Skeletal muscle cell (primary cell): ENCODE results near the gene CEBPG.

Experiments used
- DNase-seq: peaks from one replicate; pipeline ENCODE4 v3.0.0-alpha.2; 2010; ENCODE audit warnings: low read depth
- H3K4me3 ChIP-seq: 2 replicates; pipeline ENCODE4 v1.5.1; 2011; ENCODE audit warnings: low read depth, mild to moderate bottlenecking, control low read depth, low read length, moderate library complexity

CEBPG gene

DNA sequence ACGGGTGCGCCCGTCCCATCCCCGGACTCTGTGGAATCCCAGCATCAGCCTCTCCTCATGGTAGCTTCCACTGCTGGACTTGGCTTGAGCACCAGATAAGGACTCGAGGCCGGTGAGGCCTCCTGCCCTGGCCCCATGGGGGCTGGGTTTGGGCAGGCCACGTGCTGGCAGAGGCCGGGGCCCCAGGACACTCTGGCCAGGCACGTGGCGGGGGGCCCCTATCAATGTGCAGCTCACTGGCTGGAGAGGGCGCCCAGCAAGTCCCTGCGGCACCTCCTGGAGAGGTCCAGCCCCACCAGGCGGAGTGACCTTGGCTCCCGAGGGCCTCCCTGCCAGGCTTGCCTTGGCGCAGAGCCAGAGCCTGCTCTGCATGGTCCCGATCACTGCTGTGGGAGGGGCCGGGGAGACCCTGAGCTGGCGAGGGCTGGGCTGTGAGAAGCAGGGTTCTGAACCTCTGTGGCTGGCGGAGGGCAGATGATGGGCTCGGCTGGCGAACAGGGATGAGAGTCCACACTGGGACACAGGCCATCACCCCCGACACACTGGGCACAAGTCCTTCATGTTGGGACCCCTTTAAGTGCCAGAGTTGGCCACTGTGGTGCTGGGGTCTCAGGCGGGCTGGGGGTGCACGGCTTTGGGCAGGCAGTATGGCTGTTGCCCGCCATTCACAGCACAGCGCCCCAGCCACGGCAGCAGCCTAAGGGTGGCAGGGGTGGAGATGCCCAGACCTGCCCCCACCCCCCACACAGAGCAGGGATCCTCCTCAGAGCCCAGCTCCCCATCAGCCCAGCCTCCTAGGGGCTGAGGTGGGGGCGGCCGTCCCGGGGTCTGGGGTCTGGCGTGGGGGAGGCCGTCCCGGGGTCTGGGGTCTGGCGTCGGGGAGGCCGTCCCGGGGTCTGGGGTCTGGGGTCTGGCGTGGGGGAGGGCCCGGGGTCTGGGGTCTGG lies 19.1 kb downstream of the CEBPG start:
- no peak overlapping the region for H3K4me3 ChIP-seq
- DNase-seq = no peak

DNA sequence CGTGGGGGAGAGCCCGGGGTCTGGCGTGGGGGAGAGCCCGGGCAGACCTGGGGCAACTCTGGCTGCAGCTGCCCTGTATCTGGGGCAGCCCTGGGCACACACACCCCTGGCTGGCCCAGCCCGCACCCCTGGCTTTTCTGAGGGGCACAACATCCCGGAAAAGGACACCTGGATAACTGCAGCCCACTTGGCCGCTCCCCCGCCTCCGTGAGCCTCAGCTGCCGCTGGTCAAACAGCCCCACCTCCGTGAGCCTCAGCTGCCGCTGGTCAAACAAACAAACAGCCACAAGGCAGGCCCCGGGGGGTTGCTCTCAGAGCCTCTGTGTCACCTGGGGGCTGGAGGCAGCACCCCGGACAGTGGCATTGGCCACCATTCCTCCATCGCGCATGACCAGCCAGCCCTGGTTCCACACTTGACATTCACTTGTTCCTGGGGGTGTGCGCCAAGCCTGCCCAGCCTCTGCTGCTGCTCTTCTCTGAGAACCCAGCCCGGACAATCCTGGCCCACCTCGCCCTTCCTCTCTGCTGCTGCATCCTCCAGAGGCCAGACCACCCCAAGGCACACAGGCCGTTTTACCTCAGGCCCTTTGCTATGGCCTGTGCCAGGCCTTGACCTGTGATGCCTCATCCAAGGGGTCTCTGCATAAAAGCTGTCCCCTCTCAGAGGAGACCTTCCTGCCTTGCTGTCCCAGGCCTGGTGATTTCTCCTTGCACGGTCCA lies 19.9 kb downstream of the CEBPG start:
- no peak overlapping the region for H3K4me3 ChIP-seq
- DNase-seq = no peak

DNA sequence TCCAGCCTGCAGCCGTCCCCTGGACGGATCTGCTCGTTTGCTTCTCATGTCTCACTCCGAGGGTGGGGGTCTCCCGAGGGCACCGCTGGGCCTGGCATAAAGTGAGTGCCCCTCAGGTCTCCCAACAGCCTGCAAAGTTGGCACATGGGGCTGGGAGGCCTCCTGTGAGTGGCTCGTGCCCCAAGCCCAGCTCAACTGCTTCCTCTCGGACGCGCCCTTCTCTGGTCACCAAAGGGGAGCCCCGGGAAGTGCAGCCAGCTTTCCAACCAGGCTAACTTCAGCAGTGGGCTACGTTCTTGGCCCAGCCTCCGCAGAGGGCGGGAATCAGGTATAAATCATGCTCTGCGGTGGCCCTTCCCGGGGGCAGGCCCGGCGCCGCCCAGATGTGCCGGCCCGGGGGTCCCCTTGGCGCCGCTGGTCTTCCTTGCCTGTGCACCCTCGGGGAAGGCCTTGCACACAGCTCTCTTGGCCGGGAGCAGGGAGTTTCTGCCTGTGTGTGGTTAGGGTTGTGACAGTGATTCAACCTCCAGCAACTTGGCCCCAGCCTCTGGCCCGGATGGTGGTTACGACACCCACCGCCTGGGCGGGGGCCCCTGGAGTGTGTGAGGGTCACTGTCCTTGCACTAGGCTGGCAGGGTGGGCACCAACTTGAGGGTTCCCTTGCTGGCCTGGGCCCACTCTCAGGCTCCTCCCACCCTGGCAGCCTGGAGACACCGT lies 20.7 kb downstream of the CEBPG start:
- no peak overlapping the region for H3K4me3 ChIP-seq
- peak; percentile 37 for DNase-seq

DNA sequence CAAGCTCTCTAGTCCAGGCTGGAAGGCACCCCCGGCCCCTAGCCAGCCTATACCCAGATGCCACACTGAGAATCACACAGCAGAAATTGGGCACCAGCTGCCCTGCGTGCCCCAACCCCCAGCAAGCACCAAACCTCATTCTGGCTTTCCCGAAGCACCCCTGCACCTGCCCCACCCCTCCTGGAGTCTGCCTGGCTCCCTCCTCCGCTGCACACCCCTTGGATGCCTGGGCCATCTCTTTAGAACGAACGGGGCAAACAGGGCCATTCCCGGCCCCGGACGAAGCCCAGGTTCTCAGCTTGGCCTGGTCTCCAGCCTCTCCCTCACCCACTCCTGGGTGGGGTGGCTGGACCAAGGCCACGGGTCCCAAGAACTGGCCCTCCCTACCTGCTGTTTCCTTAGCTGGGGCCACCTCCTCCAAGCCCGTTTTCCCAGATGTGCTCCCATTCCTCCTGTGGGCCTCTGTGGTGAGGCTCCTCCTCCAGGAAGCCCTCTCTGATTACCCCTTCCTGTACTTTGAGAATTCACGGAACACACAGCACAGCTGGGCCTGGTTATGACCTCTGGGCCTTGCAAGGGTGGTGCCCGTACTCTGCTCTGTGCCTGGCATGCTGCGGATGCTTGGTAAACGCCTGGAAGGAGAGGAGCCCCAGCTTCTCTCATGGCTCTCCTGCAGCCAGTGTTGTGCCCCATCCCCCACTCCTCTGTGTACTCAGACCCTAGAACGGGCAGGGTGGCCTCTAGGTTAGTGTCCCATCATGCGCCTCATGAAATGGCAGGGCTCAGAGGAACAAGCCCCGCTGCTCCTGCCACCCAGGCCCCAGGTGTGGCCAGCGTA lies 21.4 kb downstream of the CEBPG start:
- no peak for DNase-seq
- no peak overlapping the region for H3K4me3 ChIP-seq

DNA sequence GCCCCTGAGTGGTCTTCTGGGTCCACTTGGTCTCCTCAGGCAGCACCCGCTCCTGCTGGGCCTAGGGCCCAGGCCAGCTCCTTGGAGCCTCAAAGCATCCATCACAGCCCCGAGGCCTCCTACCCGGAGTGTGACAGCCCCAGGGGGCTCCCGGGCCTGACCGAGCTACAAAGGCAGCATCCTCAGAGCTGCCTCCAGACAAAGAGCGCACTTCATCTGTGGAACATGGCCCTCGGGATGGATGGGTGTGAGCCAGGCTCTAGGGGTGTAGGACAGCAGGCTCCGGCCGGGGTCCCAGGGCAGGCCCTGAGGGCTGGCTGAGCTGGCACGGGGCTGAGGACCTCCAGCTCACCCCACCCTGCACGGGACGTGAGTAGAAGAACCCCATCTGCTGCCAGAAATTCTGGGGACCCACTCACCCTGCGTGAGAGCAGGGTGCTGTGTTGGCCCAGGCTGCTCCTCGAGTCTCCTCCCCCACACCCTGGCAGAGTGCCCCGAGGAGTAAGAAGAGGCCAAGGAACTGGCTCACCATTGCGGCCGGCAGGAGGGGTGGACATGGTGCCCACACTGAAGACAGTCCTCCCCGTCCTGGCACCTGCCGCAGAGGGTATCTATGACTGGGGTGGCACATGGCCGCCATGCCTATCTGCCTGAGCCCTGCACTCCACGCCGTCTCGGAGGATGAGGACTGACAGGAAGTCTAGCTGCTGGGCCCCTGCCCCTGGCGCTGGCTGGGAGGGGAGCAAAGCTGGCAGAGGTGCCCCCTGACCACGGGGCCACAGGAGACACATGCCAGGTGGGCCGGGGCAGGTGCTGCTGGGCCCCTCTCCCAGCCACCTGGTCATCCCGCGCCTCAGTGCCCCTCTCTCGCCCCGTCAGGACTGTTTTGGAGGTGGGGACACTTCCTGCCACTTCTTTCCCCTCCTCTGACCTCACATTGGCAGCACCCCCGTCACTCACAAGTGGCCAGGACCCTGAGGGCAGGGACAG lies 22.3 kb downstream of the CEBPG start:
- DNase-seq = no peak
- no peak overlapping the region for H3K4me3 ChIP-seq

DNA sequence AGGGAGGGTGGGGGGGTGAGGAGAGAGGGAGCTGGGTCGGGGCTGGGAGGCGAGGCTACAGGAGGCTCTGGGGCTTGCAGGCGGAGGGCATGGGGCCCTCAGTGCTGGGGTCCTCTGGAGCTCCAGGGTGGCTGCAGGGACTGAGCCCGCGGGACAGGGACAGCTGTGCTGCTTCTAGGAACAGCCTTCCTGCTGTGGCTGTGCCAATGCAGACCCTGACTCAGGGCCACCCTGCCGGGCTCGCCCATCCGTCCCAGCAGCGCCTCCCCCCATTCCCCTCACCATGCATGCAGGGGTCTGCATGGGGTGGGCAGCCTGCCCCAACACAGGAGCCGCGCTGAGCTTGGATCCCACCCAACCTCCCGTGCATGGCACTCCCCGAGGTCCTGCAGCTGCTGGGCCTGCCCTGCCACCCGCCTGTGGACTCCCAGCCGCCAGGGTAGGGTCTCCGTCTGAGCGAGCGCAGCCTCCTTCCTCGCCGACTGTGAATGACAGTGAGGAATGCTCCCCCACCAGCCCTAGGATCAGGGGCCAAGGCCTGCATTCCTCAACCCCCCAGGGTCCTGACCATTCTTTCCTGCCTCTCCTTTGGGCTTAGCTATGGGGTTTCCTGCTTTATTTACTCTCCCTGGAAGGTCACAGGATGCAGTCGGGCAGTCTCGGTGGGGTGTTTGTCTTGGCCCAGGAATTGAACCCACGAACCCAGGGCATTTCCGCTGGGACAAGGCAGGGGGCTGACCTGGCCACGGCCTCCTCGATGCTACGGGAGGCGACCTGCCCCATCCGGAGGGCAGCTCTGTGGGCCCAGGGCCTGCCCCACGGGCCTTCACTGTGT lies 23.4 kb downstream of the CEBPG start:
- no peak for DNase-seq
- no peak overlapping the region for H3K4me3 ChIP-seq

DNA sequence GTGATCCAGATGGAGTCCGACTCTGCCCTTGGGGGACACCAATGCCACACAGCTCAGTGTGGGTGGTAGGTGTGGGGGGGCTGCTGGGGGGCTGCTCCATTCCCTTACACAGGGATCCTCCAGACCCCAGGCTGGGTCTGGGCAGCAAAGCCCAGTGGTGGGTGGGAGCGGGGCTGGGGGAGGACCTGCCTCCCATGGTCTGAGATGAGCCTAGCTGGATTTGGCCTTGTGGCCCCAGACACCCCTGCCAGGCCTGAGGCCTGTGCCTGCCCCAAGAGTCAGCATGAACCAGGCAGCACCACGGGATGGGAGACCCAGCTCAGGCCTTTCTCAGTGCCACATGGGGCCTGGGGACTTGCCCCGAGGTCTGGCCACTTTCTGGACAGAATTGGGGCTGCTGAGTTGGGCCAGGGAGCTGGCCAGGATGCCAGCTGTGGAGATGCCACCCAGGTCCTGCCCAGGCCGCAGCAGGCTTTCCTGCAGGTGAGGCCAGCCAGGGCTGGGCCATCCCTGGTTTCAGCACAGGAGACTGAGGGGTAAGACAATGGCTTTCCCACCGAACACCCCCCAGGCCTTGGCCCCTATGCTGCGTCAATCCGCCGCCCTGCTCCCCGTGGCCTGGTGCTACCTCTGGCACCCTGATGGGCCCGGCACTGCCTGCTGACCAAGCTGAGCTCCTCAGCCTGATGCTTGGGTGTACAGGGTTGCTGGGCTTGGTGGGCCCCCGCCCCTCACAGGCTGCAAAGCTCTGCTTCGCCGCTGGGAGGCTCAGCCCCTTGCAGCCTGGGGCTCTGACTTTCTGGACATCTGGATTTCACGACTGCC lies 24.2 kb downstream of the CEBPG start:
- no peak for DNase-seq
- no peak overlapping the region for H3K4me3 ChIP-seq

DNA sequence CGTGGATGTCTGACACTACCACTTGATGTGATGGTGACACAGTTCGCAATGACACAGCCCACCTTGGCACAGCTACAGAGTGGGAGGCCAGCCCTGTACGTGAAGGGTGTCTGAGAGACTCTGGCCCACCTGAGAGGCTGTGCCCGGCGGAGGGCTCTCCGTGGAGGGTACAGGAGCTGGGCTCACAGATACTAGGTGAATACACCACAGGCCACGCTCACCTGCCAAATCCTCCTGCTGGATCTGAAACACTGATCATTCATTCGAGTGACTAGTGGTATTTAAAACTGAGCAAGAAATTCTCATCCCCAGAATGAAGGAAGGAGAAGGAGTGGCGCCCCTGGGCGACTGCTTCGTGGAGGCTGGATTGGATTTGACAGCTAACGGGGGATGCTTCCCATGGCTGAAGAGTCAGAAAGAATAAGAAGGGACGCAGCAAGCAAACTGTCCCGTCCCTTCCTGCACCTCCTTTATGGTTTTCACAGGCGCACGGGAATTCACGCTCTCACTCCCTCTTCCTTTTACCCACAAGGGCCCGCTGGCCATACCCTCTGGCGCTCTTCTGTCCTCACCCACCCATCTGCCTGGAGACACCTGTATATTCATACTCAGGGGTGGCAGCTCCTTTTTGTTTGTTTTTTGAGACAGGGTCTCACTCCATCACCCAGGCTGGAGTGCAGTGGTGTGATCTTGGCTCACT lies 25.0 kb downstream of the CEBPG start:
- no peak for DNase-seq
- H3K4me3 ChIP-seq = no peak overlapping the region

DNA sequence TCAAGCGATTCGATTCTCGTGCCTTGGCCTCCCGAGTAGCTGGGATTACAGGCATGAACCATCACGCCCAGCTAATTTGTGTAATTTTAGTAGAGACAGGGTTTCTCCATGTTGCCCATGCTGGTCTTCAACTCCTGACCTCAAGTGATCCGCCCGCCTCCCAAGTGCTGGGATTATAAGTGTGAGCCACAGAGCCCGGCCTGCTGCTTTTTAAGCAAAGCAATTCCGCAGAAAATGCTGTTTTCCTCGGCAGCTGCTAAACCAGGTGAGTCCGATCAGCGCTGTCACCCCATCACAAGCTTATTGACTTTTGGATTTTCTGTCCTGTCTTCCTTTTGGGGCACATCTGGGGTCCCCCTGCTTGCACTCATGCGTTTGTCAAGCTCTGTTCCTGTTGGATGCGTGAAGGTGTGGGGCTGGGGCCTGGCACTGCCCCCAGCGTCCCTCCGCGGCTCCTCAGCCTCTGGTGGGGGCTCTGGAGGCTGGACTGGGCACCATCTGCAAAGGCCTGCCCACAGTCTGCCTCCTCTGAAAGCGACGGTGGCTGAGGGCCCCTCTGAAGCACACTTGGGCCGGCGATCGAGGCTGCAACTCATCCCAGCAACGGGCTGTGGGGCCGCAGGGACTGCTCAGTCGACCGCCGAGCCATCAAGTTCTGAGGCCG lies 25.7 kb downstream of the CEBPG start:
- no peak overlapping the region for H3K4me3 ChIP-seq

DNA sequence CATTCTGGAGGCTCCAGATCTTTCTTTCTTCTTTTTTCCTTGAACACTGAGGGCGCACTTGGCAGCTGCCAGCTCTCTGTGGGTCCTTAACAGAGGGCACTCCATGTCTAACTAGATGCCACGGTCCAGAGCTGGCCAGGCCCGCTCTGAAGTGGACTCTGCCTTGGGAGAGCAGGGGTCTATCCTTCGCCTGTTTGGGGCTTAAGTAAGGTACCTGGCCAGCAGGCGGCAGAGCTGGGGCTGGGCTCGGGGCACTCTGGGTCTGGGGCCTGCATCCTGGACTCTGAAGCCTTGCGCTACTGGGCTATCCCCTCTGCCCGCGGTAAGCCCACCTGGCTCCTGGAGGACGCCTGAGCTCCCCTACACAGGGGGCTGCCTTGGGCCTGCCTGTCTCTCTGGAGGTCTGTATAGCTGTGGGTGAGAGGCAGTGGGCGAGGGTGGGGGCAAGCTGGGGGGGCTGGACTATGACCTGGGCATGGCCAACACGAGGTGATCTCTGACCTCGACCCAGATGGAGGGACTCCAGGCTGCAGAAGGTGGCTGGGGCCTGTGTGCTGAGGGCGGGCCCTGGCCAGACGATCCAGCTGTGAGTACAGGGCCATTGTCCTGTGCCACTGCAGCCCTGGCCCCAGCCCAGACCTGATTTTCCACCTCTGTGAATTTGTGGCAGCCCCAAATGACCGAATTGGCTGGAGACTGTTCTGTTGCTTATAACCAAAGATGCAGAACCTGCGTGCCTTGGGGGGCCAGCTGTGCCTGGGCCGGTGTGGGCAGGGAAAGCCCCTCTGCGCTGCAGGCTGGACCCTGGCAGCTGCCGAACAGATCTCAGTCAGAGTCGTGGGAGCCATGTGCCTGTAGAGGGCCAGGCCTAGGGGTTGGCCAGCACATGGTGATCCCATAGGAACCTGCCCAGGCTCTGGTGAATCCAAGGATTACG lies 26.5 kb downstream of the CEBPG start:
- no peak overlapping the region for H3K4me3 ChIP-seq
- no peak for DNase-seq

More for the DNA sequence above, 25.7 kb downstream of the CEBPG start:
- DNase-seq = no peak

DNA sequence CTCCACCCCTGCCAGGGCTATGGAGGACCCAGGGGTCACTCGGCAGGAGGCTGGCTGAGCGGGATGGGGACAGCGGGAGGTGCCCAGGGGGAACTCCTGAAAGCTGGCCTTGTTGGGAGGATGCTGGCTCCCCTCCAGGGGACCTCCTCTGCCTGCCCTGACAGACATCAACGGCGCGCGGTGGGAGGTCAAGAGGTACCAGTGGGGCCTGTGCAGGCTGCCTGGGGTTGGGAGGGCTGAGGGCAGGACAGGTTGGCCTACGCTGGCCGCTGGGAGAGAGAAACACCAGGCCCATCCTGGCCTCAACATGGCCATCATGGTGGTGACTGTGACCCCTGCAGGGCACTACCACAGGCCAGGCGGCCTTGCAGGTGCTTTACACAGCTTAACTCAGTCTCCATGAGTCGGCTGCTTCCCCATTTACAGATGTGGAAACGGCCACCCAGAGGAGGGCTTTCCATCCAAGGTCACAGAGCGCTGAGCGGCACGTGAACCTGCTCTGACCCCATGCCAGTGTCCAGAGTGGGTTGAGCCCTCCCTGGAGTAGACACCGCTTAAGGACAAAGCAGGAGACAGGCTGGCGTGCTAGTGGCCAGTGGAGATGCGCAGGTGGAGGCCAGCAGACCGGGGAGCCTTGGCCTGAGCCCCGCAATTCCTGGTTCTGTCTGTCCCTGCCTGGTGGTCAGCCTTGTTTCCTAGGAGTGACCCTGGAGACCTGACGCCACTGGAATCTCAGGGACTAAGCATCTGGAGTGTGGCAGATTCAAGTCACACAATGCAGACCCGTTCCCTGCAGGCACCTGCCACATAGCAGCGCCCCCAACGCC lies 27.6 kb downstream of the CEBPG start:
- no peak for DNase-seq
- H3K4me3 ChIP-seq = no peak overlapping the region

DNA sequence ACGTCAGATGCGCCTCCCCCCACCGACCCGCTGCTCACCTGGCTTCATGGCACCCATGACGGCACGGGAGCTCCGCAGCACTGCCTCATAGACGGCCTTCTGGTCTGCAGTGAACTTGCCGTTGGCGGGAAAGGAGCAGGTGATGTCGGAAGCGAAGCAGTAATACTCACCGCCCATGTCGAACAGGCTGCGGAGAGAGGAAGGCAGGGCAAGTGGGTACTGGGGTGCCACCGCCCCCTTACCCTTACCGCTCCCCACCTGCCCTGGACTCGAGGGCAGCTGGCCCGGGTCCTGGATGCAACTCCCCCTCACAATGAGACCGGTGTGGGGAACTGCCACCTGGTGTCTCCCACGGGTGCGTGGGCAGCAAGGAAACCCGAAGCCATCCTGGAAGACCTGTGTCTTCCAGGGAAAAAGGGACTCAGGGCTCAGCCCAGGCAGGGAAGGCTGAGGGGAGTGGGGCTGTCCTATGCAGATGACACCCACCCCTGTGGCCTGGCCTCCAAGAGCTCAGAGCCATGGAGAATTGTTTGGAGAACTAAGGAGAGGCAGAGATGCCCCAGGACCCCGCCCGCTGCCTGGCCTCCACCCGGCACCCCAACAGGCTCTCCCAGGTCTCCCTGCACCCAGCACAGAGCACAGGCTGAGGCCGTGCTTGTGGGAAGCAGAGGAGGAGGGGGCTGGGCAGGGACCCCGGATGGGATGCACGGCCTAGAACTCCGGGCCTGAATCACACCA lies 28.3 kb downstream of the CEBPG start:
- H3K4me3 ChIP-seq = no peak overlapping the region
- no peak for DNase-seq
